Tibial artery (tissue), 4 donors: ENCODE data around the gene ARHGAP18.

ENCODE experiments used
- DNase-seq, 2 donors: peaks; one replicate each; pipeline ENCODE4 v3.0.0-alpha.2; 2019
- H3K27ac ChIP-seq, 2 donors: fragments of 200-600 bp; sonication (generic) in 1 of 2; 1 replicate in 1 of 2; 2 replicates in 1 of 2; pipeline ENCODE4 v1.5.1; 2018 to 2019; ENCODE audit warnings: mild to moderate bottlenecking in 1 of 2
- H3K27me3 ChIP-seq, 2 donors: fragments of 200-600 bp; sonication (generic) in 1 of 2; one replicate each; pipeline versions ENCODE4 v1.5.1 to v1.6.0; 2016 to 2019
- H3K36me3 ChIP-seq, 3 donors: fragments of 200-600 bp; sonication (generic) in 2 of 3; one replicate each; pipeline ENCODE4 v1.5.1; 2016 to 2019; ENCODE audit warnings: mild to moderate bottlenecking in 2 of 3
- H3K4me1 ChIP-seq, 4 donors: fragments of 200-600 bp; sonication (generic) in 2 of 4; 1 replicate in 3 of 4; 2 replicates in 1 of 4; pipeline ENCODE4 v1.5.1; 2016 to 2019
- H3K4me3 ChIP-seq, 2 donors: fragments of 200-600 bp; sonication (generic) in 1 of 2; 1 replicate in 1 of 2; 2 replicates in 1 of 2; pipeline ENCODE4 v1.5.1; 2018 to 2019; ENCODE audit warnings: mild to moderate bottlenecking in 2 of 2
- H3K9me3 ChIP-seq, 3 donors: fragments of 200-600 bp; sonication (generic) in 1 of 3; one replicate each; pipeline ENCODE4 v1.5.1; 2016 to 2019
- intact Hi-C: fragments of 100-400 bp; cut with DNase I; formaldehyde crosslinking; loops from one replicate; pipeline ENCODE4 v1.15.0; 2023; ENCODE audit warnings: low total_unique reads
- TF ChIP-seq, protein P1 (sequence below), 2 experiments: fragments of 200-600 bp in 1 of 2; fragments of 450-650 bp in 1 of 2; IDR thresholded peaks; one replicate each; pipeline ENCODE4 v1.5.1; 2017 to 2019; ENCODE audit warnings: antibody characterized with exemption in 2 of 2, mild to moderate bottlenecking in 1 of 2, moderate library complexity in 1 of 2

The ARHGAP18 gene

GRCh38 chr6:129684903-129685661, 24.9 kb downstream of the ARHGAP18 start:
- Histone ChIP-seq H3K4me3 (no peak overlapping the region), H3K27ac (peak overlapping the region; percentile 63 to 68), H3K27me3 (no peaks in the 10 kb centered on the region), H3K9me3 (no peaks in the 10 kb centered on the region), H3K36me3 (no peaks in the 10 kb centered on the region), H3K4me1 (peaks cover 0 to 49% (median 13%) of the 10 kb centered on the region in 4 donors)
- DNase-seq = no peak
- TF ChIP-seq, protein P1, sequence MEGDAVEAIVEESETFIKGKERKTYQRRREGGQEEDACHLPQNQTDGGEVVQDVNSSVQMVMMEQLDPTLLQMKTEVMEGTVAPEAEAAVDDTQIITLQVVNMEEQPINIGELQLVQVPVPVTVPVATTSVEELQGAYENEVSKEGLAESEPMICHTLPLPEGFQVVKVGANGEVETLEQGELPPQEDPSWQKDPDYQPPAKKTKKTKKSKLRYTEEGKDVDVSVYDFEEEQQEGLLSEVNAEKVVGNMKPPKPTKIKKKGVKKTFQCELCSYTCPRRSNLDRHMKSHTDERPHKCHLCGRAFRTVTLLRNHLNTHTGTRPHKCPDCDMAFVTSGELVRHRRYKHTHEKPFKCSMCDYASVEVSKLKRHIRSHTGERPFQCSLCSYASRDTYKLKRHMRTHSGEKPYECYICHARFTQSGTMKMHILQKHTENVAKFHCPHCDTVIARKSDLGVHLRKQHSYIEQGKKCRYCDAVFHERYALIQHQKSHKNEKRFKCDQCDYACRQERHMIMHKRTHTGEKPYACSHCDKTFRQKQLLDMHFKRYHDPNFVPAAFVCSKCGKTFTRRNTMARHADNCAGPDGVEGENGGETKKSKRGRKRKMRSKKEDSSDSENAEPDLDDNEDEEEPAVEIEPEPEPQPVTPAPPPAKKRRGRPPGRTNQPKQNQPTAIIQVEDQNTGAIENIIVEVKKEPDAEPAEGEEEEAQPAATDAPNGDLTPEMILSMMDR (IDR thresholded peaks at IDR 0.05) = no peak
- intact Hi-C loops = no loop called here

DNA sequence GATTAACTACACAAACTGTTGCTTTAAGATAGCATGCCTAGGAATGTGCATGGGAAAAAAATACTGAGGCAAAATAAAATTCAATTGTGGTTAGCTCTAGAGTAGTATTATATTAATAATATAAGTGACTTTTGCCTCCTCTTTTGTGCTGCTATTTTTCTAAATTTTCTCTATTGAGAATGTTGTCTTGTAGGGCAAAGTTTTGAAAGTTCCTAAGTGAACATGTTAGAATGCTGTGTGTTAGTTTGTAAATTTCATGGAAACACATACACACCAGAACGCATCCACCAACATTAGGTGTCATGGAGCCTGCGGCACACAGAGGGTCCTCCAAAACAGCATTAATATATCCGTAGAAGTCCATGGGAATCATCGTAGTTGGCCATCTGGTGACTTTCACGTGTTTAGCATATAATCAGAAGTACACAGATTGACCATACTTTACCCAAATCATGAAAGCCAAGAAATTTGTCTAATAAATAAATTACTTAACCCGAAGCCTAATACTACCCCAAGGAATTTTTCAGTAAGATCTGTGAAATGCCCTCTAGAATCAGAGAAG, 25.6 kb downstream of the ARHGAP18 start:
- Histone ChIP-seq H3K4me1 (peaks cover 0 to 54% (median 9%) of the 10 kb centered on the region in 4 donors), H3K27me3 (no peaks in the 10 kb centered on the region), H3K4me3 (no peak overlapping the region), H3K9me3 (no peaks in the 10 kb centered on the region), H3K27ac (peak overlapping the region; percentile 63 to 68), H3K36me3 (no peaks in the 10 kb centered on the region)
- TF ChIP-seq, protein P1 (IDR thresholded peaks at IDR 0.05) = no peak
- intact Hi-C loops = no loop called here
- no peak for DNase-seq

DNA sequence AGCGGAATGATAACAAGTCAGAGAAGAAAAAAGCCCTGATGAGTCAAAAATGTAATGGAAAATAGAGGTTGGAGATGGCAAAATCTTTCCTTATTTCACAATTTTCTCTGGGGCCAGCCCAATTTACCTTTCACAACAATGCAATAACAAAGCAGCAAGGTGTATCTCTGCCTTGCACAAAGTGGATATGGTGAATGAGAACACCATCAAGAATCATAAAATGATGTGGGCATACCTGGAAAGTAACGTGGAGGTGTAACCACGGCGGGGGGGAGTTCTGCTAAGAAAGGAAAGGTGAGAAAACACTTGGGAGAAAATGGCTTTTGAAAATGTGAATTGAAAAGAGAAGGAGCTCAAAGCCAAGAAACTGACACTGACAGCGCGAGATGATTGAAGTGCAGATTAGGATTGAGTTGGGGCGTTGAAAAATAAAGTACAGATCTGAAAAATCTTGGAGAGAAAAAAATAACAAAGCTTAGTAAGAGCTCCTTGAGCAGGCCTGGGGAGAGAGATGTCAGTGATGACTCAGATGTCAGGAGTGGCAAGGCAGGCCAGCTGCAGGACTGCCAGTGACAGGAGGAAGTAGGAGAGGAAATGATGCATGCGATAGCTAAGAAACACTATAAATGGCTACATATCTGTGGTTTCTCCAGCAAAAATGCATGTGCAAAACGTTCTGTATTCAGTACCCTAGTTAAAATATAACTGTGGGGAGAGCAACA, 26.2 kb downstream of the ARHGAP18 start:
- TF ChIP-seq, protein P1 (IDR thresholded peaks at IDR 0.05) = no peak
- no peaks in the 10 kb centered on the region for H3K27me3 ChIP-seq
- peaks cover 0 to 57% (median 8%) of the 10 kb centered on the region in 4 donors for H3K4me1 ChIP-seq
- no peaks in the 10 kb centered on the region for H3K9me3 ChIP-seq
- H3K36me3 ChIP-seq = no peaks in the 10 kb centered on the region
- DNase-seq = peak; percentile 86 to 89
- peak overlapping the region; percentile 42 to 68 for H3K27ac ChIP-seq
- no peak overlapping the region for H3K4me3 ChIP-seq
- intact Hi-C loops = no loop called here

- intact Hi-C loops = no loop called here
- H3K27ac ChIP-seq = peak overlapping the region; percentile 32 to 52
- no peak for DNase-seq
- H3K9me3 ChIP-seq = no peaks in the 10 kb centered on the region
- TF ChIP-seq, protein P1 (IDR thresholded peaks at IDR 0.05) = no peak
- no peak overlapping the region for H3K4me3 ChIP-seq
- H3K4me1 ChIP-seq = peaks cover 0 to 59% (median 8%) of the 10 kb centered on the region in 4 donors
- no peaks in the 10 kb centered on the region for H3K36me3 ChIP-seq
- no peaks in the 10 kb centered on the region for H3K27me3 ChIP-seq
Observed at GRCh38 chr6:129681913-129682205, 28.1 kb downstream of the ARHGAP18 start.

DNA sequence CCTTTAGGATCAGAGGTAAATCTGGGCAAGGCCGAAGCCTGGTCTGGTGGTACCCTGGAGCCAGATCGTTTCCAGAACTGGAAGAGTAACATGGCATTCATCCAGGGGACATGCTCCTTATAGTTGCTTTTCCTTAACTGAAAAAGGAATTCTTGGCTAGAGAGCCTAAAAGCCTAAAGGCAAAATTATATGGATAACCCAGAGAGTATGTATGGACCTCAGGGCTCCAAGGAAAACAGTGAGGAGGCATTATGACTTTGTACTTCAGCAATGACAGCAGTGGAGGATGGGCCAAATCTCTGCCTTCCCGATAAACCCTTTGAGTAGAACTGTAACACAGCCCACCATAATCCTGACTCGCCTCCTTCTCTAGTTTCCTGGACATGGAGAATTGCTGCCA, 29.3 kb downstream of the ARHGAP18 start:
- peaks cover 0 to 59% (median 8%) of the 10 kb centered on the region in 4 donors for H3K4me1 ChIP-seq
- TF ChIP-seq, protein P1 (IDR thresholded peaks at IDR 0.05) = no peak
- peak overlapping the region; percentile 46 to 52 for H3K27ac ChIP-seq
- no peak for DNase-seq
- intact Hi-C loops = no loop called here
- no peak overlapping the region for H3K4me3 ChIP-seq
- no peaks in the 10 kb centered on the region for H3K36me3 ChIP-seq
- no peaks in the 10 kb centered on the region for H3K27me3 ChIP-seq
- H3K9me3 ChIP-seq = no peaks in the 10 kb centered on the region
